HG02840 (cell line): ENCODE results near the gene MCRIP1.

ENCODE experiments used
- ATAC-seq: cut with Tn5 transposase; IDR thresholded peaks from one replicate; pipeline ENCODE4 v1.9.1; 2021; ENCODE audit warnings: mild to moderate bottlenecking, moderate library complexity, moderate number of reproducible peaks; ENCODE audit not compliant: unreplicated experiment, low FRiP score

Gene MCRIP1

DNA sequence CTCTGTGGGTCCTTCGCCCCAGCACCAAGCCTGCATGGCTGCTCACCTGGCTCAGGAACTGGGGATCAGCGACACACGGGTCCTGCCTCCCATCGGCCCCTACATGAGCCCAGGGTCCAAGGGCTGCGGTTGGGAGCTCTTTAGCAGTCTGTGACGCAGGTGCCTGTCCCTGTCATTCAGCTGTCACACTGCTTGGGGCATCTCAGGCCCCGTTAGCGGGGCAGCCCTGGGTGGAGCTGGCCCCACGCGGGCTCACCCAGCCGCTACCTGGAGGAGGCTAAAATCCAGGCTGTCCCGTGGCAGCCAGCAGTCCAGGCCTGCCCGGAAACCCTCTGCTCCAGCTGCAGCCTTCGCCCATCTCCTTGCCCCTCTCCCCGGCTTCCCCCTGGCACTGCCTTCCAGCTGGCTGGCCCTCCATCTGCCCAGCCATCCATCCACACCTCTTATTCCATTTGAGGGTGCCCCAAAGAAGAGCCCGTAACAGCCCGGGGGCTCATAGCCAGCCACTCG, 25.8 kb downstream of the MCRIP1 start:
- ATAC-seq, result no peak

DNA sequence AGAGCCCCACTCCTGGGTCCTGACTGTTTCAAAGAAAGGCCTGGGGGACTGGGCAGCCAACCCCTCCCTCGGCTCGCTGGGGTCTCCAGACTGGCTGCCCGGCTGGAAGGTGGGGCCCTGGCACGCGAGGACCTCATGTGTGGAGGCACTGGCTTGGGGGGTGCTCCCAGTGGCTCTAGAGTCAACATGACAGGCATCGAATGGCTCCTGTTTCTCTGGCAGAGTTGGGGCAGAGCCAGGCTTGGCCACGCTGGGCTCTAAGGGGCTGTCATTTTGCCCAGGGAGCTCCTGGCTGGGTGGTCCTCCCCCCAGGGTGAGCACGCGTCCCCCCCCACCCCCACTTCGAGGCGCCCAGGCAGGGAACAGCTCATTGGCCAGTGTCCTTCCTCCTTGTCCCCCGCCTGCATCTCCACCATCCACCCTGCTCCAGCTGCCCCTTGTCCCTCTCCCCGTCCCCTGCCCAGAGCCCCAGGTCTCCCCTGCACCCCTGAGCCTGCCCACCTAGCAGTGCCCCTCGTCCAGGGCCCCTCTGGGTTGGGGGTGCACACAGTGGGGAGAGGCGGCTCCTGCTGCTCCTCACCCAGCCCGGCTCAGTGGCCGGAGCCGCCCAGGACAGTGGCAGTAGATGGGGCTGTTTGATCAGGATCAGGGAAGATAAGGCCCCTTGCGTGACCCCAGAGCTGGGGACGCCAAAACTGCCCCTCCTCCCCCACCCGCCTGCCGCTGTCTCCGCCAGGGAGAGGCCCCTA, 26.5 kb downstream of the MCRIP1 start:
- ATAC-seq, result no peak

DNA sequence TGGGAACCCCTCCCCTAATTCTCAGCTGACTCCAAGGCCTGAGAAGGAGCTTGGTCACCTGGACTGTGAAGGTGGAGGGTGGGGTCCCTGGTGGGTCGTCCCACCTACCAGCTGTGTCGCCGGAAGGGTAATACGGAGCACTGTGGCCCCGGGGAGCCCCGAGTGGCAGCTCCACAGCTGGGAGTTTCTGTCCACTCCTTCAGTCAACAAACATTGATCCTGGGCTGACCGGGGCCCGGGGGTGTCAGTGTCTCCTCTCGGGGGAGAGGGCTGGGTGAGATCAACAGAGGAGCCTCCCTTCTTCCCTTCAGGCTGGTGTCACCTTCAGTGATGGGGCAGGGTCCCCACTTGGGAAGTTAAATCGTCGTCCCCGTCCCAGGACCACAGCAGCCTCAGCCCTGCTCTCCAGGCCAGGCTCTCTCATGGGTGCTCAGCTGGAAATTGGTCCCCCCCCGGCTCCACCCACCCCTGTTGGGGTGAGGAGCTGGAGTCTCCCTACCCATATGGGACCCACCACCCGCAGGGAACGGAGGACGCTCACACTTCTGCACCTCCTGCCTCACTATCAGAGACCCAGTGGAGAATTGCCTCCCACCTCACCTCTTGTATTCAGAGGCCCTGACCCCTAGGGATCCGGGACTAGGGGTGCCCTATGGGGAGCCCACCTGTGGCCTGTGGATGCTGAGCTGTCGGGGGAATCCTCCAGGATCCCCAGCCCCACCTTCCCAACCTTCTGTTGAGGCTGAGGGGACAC, 27.2 kb downstream of the MCRIP1 start:
- ATAC-seq, result no peak

DNA sequence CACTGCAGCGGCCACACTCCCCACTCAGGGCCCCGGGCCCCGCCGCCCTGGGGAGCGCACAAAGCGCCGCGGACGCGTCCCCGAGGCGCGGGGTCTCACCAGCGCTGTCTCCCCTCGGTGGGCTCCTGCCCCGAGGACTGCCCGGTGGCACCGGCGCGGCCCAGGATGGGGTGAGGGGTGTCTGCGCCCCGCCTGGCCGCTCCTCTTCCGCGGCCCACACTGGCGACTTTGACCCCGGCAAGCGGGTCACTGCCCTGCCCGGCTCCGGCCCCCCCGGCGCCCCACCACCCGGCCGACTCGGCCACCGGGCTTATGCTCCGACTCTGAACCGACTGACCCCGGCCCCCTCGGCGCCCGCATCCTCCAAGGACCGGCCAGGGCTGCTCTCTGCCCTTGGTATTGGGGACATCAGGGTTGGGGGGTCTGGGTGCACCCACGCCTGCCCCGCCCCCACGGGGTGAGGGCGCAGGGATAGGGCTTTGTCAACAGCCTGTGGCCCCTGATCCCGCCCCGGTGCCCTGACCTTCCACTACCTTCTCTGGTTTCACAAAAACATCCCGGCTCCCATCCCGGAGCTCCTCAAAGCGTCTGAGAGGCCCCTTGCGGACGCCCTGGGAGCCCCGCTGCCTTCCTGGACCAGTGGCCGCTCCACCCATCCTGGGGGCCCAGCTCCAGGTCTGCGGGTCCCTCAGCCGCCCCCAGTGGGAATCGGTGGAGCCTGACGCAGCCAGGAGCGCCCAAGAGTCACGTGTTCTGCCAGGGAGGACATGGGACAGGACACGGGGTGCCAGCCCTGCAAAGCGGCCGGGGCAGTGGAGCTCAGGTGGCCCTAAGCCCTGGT, 28.3 kb downstream of the MCRIP1 start:
- no peak for ATAC-seq

DNA sequence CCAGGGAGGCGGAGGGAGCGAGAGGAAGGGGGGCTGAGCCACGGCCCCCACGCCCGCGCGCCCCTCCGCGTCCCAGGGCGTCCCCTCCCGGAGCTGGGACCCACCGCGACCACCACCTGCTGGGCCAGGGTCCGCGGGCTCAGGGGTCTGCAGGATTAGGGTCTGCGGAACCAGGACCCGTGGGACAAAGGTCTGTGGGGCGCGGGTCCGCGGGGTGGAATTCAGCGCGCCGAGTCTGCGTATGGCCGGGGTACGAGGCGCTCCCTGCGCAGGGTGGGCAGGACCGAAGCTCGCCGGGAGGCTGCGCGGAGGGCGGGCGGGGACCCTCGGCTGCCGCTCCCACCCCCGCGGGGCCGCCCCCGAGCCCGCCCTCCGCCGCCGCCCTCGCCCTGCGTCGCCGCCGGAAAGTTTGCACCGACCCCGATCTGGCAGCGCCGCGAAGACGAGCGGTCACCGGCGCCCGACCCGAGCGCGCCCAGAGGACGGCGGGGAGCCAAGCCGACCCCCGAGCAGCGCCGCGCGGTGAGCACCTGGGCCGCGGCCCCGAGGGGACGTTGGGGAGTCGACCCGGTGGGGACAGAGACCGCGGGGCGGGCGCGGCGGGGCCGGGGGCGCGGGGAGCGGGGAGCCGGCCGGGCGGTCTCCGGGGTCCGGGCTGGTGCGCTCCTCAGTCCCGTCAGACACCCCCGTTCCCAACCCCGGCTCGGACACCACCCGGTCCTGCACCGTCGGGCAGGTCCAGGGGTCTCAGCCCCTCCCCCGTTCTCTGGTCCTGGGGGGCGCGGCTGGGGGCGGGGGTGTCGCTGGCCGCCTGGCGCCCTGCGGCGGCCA, 29.1 kb downstream of the MCRIP1 start, which contains the start of gene GCGR:
TSS of gene GCGR (plus strand) at position 423 of the 831 bp plus-strand sequence. CDS start 4,869 bp downstream, outside the sequence.
- no peak for ATAC-seq

DNA sequence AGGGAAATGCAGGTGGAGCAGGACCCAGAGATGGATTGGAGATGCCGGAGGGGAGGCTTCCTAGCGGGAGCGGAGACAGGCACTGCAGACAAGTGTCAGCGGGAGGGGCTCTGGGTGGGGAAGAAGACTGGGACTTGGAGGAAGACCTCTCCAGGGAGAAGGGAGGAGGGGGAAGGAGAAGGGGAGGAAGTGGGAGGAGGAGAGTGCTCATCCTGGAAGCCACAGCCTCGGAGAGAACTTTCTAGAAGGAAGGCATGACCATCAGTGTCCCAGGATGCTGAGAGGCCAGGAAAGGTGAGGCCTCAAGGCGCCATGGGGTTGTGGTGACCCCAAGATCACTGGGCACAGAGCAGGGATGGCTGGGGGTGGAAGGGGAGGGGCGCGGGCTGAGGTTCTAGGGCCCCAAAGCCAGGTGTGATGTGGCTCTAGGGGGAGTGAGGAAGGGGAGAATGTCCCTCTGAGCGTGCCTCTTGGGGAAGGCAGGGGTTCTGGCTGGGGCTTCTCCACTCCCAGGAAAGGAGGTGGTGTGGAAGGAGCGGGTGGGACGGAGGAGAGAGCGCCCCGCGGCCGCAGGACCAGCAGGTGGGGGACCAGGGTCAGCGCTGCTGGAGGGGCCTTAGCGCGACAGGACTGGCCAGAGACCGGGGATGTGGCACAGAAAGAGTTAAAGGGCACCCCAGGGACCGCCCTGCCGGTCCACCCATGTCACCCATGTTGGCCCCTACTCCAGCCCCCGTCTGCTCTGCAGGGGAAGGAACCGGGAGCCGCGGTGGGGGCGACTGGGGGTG, 30.0 kb downstream of the MCRIP1 start:
- no peak for ATAC-seq

DNA sequence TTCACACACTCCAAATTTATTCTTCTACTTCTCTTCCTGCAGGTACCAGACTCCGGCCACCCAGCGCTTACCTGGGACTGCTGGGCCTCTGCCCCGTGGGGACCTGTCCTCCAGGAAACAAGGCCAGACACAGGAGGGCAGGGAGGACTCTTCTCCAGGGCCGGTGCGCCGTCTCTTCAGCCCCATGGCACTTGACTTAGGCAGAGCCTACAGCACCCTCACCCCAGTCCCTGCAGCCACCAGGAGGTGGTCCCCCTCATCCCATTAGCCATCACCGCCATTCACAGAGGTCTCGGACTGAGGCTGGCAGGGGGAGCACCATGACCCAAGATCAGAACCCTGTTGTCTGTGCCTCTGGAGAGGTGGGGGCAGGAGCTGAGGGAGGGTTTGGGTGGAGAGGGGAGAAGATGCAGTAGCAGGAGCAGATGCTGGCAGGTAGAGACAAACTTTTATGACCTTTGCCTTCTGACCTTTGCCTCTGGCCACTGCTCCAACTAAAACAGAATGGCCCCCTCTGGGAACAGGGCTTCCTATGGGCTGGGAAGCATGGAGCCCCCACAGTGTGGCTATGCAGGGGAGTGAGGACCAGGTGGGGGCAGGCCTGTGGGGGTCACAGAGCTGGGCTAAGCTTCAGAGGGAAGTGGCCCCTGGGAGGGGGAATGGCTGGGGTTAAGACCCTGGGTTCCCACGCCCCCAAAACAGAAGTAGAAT, 30.9 kb downstream of the MCRIP1 start:
- ATAC-seq, result no peak

DNA sequence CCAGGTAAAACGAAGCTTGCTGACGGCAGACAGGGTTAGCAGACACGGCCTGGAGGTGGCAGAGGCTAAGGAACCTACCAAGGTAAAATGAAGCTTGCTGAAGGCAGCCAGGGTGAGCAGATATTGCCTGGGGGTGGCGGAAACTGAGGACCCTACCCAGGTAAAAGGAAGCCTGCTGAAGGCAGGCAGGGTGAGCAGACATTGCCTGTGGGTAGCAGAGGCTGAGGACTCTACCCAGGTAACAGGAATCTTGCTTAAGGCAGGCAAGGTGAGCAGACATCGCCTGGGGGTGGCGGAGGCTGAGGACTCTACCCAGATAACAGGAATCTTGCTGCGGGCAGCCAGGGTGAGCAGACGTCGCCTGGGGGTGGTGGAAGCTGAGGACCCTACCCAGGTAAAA, 31.8 kb downstream of the MCRIP1 start:
- ATAC-seq, result no peak

DNA sequence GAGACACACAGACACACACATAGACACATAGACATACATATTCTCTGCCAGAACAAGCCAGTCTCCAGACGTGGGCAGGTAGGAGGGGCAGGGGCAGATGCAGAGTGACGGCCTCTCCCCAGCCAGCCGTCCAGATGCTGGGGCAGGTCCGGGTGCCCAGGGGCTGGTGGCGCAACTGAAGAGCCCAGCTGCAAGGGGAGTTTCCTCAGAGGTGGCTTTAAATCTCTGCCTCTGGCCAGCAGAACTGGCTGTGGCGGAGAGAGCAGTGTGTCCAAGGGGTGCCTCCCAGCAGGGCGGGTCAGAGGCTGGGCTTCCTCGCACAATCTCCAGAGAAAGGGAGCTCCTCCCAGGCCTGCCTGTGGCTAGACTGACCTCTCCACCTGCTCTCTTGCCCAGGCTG, 38.6 kb downstream of the MCRIP1 start:
- no peak for ATAC-seq

DNA sequence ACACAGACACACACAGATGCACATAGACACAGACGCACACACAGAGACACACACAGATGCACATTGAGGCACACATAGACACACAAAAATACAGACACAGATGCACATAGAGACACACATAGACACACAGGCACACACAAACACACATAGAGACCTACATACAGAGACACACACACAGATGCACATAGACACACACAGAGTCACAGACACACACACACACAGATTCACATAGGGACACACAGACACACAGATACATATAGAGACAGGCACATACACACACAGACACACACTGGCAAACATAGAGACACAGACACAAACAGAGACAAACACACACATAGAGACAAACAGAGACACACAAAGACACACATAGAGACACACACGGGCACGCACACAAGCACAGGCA, 39.0 kb downstream of the MCRIP1 start:
- ATAC-seq, result no peak

DNA sequence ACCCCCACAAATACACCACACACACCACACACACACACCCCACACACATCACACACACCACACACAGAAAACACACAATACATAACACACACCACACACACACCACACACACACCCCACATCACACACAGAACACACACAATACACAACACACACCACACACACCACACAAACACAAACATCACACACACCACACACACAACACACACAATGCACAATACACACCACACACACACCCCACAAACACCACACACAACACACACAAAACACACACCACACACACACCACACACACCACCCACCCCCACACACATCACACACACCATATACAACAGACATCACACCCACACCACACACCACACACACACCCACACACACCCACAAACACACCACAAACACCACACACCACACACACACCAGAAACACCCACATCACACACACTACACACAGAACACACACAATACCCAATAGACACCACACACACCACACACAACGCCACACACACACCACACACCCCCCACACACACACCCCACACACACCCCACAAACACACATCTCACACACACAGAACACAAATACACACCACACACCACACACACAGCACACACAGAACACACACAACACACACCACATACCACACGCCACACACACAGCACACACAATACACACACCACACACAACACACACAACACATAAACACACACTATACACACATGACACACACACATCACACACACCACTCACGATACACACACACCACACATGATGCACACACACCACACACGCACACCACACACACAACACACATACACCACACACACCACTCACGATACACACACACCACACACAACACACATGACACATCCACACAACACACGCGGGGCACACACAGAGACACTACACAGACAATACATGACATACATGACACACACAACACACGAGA, 40.1 kb downstream of the MCRIP1 start:
- no peak for ATAC-seq
